Measurements from ENCODE around the gene ZNF587. TPM values are rescaled to one million over a fixed set of nuclear protein-coding genes. Genes with fewer than 3 reads are reported as not detected.

ZNF587 gene
- total and polyA plus RNA-seq, 2 of the 13 experiments (the other 11 are each of a cell fraction or from before 2014, with no cell fraction given): 8.7 to 17.5 TPM

DNA sequence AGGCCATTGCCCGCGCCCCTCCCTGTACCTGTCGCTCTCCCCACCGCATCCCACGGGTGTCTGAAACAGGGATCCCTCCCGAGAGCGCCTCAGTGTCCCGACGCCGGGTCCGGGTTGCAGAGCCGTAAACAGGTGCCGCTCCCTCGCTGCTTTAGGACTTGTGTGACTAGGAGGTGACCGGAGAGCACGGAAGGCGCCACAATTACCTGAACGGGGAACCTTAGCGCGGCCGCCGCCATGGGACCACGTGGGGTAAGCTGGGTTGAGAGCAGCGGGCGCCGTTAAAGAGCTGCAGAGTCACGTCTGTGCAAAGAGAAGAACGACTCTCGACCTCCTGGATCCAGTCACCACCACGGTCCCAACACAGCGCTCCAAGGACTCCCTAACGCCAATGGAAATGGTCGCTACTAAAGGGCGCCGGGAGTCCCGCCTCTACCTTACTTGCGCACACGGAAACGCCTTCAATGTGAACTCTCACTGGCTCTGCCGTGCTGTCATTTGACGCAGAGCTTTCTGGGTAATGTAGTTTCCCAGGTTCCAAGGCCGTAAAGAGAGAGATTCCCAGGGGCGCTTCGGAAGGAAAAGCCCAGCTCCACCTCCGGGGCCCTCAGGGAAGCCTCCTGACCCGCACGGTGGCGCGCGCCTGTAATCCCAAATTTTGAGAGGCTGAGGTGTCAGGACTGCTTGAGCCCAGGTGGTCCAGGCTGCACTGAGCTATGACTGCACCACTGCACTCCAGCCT lies 35.0 kb upstream of the ZNF587 start, which contains the start of gene ZNF552 (continued):
- TF ChIP-seq, protein P1, sequence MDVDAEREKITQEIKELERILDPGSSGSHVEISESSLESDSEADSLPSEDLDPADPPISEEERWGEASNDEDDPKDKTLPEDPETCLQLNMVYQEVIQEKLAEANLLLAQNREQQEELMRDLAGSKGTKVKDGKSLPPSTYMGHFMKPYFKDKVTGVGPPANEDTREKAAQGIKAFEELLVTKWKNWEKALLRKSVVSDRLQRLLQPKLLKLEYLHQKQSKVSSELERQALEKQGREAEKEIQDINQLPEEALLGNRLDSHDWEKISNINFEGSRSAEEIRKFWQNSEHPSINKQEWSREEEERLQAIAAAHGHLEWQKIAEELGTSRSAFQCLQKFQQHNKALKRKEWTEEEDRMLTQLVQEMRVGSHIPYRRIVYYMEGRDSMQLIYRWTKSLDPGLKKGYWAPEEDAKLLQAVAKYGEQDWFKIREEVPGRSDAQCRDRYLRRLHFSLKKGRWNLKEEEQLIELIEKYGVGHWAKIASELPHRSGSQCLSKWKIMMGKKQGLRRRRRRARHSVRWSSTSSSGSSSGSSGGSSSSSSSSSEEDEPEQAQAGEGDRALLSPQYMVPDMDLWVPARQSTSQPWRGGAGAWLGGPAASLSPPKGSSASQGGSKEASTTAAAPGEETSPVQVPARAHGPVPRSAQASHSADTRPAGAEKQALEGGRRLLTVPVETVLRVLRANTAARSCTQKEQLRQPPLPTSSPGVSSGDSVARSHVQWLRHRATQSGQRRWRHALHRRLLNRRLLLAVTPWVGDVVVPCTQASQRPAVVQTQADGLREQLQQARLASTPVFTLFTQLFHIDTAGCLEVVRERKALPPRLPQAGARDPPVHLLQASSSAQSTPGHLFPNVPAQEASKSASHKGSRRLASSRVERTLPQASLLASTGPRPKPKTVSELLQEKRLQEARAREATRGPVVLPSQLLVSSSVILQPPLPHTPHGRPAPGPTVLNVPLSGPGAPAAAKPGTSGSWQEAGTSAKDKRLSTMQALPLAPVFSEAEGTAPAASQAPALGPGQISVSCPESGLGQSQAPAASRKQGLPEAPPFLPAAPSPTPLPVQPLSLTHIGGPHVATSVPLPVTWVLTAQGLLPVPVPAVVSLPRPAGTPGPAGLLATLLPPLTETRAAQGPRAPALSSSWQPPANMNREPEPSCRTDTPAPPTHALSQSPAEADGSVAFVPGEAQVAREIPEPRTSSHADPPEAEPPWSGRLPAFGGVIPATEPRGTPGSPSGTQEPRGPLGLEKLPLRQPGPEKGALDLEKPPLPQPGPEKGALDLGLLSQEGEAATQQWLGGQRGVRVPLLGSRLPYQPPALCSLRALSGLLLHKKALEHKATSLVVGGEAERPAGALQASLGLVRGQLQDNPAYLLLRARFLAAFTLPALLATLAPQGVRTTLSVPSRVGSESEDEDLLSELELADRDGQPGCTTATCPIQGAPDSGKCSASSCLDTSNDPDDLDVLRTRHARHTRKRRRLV (CRISPR knock-in tag; IDR thresholded peaks at IDR 0.05): no peak
- 0 out of 2 replicates have a peak, but pooled peaks have one; percentile 18 for TF ChIP-seq ZNF264 (CRISPR knock-in tag; IDR thresholded peaks at IDR 0.05)
- TF ChIP-seq, protein P2, sequence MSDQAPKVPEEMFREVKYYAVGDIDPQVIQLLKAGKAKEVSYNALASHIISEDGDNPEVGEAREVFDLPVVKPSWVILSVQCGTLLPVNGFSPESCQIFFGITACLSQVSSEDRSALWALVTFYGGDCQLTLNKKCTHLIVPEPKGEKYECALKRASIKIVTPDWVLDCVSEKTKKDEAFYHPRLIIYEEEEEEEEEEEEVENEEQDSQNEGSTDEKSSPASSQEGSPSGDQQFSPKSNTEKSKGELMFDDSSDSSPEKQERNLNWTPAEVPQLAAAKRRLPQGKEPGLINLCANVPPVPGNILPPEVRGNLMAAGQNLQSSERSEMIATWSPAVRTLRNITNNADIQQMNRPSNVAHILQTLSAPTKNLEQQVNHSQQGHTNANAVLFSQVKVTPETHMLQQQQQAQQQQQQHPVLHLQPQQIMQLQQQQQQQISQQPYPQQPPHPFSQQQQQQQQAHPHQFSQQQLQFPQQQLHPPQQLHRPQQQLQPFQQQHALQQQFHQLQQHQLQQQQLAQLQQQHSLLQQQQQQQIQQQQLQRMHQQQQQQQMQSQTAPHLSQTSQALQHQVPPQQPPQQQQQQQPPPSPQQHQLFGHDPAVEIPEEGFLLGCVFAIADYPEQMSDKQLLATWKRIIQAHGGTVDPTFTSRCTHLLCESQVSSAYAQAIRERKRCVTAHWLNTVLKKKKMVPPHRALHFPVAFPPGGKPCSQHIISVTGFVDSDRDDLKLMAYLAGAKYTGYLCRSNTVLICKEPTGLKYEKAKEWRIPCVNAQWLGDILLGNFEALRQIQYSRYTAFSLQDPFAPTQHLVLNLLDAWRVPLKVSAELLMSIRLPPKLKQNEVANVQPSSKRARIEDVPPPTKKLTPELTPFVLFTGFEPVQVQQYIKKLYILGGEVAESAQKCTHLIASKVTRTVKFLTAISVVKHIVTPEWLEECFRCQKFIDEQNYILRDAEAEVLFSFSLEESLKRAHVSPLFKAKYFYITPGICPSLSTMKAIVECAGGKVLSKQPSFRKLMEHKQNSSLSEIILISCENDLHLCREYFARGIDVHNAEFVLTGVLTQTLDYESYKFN (CRISPR knock-in tag; conservative IDR thresholded peaks at IDR 0.05): peak; percentile 6; the same call in 1 of the 2 replicates
- no peak for TF ChIP-seq ZNF660 (CRISPR knock-in tag; IDR thresholded peaks at IDR 0.05; ENCODE audit: borderline replicate concordance, low read depth)
- TF ChIP-seq, protein P3, sequence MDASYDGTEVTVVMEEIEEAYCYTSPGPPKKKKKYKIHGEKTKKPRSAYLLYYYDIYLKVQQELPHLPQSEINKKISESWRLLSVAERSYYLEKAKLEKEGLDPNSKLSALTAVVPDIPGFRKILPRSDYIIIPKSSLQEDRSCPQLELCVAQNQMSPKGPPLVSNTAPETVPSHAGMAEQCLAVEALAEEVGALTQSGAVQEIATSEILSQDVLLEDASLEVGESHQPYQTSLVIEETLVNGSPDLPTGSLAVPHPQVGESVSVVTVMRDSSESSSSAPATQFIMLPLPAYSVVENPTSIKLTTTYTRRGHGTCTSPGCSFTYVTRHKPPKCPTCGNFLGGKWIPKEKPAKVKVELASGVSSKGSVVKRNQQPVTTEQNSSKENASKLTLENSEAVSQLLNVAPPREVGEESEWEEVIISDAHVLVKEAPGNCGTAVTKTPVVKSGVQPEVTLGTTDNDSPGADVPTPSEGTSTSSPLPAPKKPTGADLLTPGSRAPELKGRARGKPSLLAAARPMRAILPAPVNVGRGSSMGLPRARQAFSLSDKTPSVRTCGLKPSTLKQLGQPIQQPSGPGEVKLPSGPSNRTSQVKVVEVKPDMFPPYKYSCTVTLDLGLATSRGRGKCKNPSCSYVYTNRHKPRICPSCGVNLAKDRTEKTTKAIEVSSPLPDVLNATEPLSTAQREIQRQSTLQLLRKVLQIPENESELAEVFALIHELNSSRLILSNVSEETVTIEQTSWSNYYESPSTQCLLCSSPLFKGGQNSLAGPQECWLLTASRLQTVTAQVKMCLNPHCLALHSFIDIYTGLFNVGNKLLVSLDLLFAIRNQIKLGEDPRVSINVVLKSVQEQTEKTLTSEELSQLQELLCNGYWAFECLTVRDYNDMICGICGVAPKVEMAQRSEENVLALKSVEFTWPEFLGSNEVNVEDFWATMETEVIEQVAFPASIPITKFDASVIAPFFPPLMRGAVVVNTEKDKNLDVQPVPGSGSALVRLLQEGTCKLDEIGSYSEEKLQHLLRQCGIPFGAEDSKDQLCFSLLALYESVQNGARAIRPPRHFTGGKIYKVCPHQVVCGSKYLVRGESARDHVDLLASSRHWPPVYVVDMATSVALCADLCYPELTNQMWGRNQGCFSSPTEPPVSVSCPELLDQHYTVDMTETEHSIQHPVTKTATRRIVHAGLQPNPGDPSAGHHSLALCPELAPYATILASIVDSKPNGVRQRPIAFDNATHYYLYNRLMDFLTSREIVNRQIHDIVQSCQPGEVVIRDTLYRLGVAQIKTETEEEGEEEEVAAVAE (CRISPR knock-in tag; IDR thresholded peaks at IDR 0.05; ENCODE audit: borderline replicate concordance): peak; percentile 99
- TF ChIP-seq ZFP36L2 (CRISPR knock-in tag; IDR thresholded peaks at IDR 0.05): no peak
- peak; percentile 71 for TF ChIP-seq GABPA (IDR thresholded peaks at IDR 0.05; ENCODE audit: low read depth, low read length)
- TF ChIP-seq GABPA (CRISPR knock-in tag; IDR thresholded peaks at IDR 0.05; ENCODE audit: low read depth): peak; percentile 95
- TF ChIP-seq ZNF160 (CRISPR knock-in tag; IDR thresholded peaks at IDR 0.05): no peak
- peak; percentile 53; the same call in 1 of the 2 replicates for TF ChIP-seq KMT2A (CRISPR knock-in tag; IDR thresholded peaks at IDR 0.05)
- no peak for TF ChIP-seq RFXAP (CRISPR knock-in tag; IDR thresholded peaks at IDR 0.05; ENCODE audit: borderline replicate concordance)
- no peak for TF ChIP-seq ZNF841 (CRISPR knock-in tag; IDR thresholded peaks at IDR 0.05; ENCODE audit: borderline replicate concordance)
- no peak for TF ChIP-seq ZNF207 (IDR thresholded peaks at IDR 0.05; ENCODE audit: borderline replicate concordance)
- TF ChIP-seq, protein P4, sequence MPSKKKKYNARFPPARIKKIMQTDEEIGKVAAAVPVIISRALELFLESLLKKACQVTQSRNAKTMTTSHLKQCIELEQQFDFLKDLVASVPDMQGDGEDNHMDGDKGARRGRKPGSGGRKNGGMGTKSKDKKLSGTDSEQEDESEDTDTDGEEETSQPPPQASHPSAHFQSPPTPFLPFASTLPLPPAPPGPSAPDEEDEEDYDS (CRISPR knock-in tag; IDR thresholded peaks at IDR 0.05): peak; percentile 96
- no peak for TF ChIP-seq ZNF570 (CRISPR knock-in tag; IDR thresholded peaks at IDR 0.05; ENCODE audit: borderline replicate concordance)
